ENCODE measurements around the gene TMEM185B.
"Not testable (repeated sequence)": the region's sequence is repeated elsewhere in the genome, so short reads cannot be mapped to it uniquely, and the experiment has no call there.

The TMEM185B gene

DNA sequence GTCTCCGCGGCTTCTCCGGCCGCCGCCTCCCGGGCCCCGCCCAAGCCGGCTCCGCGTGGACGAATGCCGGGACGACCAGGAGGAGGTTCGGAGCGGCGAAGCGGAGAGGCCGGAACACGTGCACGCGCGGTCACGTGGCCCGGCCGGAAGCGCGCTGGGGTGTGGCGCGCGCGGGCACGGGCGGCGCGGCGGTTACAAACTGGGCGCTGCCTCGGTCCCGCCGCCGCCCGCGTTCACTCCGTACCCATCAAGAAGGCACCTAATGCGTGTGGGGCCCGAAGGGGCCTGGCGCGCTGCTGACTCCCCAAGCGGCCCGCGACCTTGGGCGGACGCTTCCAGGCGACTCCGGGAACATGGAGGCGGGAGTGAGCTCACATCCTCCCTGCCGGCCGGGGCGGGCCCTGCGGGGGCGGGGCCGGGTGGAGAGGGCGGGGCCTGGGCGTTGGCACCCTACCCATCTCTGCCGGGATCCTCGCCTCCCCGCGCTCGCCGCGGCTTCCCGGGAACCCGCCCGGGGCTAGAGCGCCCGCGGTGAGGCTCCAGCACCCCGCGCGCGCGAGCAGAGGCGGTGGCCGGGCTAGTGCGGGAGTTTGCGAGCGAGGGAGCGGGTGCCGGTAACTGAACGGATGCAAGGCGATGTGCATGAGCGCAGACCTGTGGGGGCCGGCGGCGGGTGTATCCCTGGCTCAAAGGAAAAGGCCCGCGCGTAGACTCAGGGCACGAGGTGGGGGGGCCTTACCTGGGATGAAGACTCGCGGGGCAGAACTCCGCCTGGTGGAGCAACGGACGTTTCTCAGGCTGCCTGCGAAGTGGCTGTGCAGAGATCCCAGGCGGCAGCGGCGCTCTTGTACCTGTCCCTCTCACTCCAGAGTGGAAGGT, at the start of gene TMEM185B:
TSS of gene TMEM185B (minus strand) at position 367 of the 879 bp plus-strand sequence. CDS start 424 bp downstream, outside the sequence.
- DNase-seq: peak; percentile 93 to 98 (median 95)

DNA sequence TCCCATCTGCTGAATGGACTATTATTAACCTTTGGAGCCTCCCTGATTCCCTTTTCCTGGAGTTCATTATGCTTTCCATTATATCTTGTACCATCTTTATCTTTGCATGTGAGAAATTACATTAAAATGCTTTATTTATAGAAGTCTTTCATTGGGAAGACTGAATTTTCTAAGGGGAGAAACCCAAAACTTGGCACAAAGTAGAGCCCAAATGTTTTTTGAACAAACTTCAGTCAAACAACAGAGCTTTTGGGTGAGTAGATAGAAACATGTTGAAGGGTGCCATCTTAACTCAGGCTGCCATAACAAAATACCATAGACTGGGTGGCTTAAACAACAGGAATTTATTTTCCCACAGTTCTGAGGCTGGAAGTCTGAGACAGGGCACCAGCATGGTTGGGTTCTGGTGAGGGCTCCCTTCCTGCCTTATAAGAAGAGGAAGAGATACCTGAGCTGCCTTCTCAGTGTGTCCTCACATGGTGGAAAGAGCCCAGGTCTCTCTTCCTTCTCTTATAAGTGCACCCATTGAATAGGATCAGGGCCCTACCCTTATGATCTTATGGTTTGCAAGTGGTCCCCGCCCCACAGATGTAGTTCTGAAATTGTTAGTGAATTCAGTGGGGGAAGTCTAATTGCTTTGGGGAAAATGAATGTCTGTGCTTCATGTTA, 48.6 kb upstream of the TMEM185B start:
- DNase-seq: no peak

DNA sequence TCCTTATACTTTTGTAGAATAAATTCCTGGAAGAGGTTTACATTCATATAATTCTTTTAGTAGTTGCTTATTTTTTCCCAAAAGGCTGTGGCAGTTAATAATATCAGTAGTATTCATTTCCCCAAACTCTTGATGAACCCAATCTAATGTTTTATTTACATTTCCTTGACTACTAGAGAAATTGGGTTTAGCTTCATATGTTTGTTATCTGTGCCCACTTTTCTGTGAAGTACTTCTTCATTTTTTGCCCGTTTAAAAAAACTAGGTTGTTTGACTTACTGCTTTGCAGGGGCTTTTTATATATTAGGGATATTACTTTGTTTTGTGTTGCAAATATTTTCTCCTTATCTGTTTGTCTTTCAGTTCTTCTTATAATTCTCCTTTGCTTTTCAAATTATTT, 46.6 kb upstream of the TMEM185B start:
- no peak for DNase-seq

DNA sequence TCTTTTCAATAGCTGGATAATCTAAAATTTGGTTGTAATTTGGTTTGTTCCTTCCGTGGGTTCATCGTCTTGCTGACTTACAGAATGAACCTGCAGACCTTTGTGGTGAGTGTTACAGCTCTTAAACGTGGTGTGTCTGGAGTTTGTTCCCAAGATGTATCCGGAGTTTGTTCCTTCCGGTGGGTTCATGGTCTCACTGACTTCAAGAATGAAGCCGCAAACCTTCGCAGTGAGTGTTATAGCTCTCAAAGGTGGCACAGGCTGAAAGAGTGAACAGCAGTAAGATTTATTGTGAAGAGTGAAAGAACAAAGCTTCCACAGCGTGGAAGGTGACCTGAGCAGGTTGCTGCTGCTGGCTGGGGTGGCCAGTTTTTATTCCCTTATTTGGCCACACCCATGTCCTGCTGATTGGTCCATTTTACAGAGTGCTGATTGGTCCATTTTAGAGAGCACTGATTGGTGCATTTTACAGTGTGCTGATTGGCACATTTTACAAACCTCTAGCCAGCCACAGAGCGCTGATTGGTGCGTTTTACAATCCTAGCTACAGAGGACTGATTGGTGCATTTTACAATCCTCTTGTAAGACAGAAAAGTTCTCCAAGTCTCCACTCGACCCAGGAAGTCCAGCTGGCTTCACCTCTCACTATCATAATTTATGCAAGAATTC, 46.0 kb upstream of the TMEM185B start:
- no peak for DNase-seq

DNA sequence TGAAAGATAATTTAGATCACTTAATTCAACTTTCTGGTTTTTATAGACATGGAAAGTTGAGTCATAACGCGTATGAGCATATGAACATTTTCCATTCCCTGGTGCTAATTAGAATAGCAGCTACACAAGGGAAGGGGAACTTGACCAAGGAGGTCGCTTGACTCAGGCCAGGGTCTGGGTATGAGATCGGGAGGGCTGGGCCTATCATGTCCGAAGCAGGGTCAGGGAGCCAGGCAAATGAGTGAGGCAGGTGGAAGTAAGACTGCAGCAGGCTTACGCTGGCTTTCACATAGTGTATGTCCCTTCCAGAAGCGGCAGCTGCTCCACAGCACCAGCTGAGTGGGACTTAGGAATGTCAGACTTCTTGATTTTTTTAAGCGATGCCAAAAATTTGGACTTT, 44.1 kb upstream of the TMEM185B start:
- peak in 1 of 3 donors; percentile 34 for DNase-seq

DNA sequence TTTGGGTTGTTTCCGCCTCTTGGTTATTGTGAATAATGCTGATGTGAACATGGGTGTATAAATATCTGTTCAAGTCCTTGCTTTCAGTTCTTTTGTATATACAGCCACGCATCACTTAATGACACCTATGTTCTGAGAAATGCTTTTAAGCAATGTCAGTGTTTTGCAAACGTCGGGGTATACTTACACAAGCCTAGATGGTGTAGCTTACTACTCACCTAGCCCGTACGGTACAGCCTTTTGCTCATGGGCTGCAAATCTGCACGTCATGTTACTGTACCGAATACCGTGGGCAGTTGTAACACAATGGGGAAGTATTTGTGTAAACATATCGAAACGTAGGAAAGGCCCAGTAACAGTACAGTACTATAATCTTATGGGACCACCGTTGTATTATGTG, 41.8 kb upstream of the TMEM185B start:
- DNase-seq: peak; percentile 68 to 78 (median 69)

DNA sequence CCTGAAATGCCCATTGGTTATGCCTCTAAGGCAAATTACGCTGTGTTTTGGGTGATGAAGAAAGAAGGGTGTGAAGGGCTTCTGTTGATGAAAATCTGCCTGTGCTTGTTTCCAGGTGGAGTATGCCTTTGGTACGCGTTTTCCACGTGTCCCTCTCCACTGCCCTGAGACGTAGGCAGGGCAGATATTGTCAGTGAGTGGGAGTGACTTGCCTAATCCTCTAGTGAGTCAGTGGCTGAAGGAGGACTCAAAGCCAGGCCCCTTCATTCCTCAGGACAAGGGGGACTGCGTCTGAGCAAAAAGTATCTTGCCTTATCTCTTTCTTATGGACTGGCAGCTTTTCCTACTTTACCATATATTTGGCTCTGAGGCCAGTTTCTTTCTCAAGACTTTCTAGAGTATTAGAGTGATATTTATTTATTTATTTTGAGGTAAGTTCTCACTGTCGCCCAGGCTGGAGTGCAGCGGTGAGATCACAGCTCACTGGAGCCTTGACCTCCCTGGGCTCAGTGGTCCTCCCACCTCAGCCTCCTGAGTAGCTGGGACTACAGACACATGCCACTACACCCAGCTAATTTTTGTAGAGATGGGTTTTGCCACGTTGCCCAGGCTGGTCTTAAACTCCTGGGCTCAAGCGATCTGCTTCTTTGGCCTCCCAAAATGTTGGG, 39.7 kb upstream of the TMEM185B start:
- peak; percentile 67 to 75 (median 74) for DNase-seq

DNA sequence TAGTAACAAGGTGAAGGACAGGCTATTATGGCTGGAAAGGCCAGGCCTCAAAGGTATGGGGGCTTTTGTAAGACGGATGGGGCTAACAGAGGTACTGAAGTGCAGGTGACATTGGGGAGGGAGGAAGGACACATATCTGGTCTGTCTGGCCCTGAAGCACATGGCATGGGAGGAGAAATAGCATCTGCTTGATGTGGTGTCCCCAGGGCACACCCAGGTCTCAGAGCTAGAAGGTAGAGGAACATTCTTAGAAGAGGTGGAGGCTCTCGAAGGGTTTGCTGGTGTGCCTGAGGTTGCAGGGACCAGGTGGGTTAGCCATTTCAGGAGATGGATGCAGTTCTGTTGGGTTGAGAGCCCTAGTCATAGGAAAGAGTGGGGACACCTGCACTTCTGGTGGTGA, 39.0 kb upstream of the TMEM185B start:
- no peak for DNase-seq

DNA sequence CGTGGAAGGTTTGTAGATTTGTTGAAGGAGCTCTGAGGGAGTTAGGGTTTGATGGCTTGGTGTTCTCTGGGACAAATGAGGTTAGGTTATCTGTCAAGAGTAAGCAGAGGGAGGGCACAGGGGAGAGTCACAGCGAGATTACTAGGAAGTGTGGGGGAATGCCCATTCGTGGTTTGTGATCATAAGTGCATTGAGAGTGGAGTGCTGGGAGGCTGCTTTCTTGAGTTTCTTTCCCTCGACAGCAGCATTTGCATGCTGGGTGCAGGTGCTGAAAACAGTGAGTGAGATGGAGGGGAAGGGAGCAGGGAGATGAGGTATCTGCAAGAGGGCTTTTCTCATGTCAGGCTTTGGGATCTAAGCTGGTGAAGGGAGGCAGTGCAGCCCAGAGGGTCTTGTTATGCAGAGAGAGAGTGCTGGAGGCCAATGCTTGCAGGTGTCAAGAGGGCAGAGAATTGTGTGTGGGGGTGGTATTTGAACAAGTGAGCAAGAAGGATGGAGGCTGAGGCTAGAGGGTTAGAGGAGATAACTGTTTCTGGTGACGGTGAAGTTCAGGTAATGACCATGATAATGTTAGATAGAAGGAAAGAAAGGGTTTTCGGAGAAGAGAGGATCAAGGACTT, 38.3 kb upstream of the TMEM185B start:
- DNase-seq: peak in 1 of 3 donors; percentile 26

DNA sequence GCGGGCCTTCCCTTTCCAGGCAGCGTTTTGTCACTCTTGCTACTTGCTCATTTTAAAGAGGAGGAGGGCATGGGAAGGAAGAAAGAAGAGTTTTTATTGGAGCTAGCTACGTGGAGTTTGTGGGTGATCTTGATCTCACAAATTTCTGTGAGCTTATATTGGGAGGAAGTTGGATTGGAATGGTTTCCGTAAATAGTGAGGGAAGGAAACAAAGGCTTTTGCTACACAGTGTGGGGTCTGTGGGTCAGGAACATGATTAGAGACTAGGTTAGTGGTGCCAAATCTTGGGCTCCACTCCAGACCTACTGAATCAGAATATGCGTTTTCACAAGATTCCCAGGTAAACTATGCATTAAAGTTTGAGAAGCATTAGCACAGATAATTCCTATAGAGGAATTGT, 37.5 kb upstream of the TMEM185B start:
- no peak for DNase-seq

DNA sequence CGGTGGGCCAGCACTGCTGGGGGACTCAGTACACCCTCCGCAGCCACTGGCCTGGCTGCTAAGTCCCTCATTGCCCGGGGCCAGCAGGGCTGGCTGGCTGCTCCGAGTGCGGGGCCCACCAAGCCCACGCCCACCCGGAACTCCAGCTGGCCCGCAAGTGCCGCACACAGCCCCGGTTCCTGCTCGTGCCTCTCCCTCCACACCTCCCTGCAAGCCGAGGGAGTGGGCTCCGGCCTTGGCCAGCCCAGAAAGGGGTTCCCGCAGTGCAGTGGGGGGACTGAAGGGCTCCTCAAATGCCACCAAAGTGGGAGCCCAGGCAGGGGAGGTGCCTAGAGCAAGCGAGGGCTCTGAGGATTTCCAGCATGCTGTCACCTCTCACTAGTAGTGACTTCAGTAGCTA, 36.7 kb upstream of the TMEM185B start:
- not testable (repeated sequence) for DNase-seq

DNA sequence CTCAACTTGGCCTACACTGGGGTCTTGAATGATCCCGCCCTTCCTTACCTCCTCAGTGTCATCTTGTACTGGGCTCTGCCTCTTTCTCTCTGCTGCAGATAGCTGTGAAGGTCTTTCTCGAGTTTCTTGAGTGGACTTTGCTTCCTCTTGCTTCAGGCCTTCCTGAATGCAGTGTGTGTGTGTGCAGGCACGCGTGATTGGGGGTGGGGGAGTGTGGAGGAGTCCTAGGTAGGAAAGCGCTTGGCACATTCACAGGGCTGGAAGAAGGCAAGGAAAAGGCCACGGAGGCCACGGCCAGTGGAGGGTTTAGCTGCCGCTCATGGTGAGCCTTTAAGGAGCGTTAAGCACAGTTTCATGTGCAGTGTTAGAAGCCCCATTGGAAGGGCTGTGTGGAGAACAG, 35.0 kb upstream of the TMEM185B start:
- DNase-seq: no peak

DNA sequence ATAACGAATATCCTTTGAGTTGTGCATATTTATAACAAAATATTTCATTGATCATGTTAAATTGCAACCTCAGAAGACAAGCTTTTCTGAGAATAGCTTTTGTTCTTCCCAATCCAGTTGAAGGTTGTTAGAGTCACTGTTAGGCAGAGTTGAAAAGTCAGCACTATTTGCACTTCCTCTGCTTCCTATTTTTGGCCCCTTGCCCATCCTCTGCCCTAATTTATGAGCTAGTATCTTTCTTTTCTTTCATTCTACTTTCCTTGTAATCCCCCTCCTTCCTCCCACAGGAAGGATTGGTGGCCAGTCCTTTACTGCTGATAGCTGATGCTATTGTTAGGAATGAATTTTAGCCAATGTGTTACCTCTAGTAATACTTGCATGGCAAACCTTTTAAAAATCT, 34.3 kb upstream of the TMEM185B start:
- DNase-seq: peak; percentile 55 to 63 (median 62)

DNA sequence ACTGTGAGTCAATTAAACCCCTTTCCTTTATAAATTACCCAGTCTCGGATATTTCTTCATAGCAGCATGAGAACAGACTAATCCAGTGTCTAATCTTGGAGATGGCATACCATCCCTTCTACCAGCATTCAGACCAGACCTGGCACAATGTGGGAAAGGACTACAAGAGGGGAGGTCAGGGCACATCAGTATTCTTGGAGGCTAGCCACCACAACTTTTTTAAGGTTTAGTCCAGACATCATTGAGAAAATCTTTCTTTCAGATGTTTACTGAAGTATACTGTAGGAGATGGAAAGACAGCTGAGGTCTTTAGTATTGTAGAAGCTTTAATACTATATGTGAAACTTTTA, 33.4 kb upstream of the TMEM185B start:
- DNase-seq: no peak

DNA sequence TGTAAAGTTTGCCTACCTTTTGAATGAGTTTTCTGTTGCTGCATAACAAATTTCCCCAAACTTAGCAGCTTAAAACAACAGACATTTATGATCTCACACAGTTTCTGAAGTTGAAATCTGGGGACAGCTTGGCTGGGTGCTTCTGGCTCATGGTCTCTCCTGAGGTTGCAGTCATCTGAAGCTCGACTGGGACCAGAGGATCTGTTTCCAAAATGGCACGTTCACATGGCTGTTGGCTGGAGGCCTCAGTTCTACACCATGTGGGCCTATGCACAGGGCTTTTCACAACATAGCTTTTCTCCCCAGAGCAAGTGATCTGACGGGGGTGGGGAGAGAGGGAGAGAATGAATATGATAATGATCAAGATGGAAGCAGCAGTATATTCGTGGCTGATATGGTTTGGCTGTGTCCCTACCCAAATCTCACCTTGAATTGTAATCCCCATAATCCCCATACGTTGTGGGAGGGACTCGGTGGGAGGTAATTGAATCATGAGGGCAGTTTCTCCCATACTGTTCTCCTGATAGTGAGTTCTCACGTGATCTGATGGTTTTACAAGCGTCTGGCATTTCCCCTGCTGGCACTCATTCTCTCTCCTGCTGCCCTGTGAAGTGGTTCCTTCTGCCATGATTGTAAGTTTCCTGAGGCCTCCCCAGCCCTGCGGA, 32.9 kb upstream of the TMEM185B start:
- peak in 1 of 3 donors; percentile 52 for DNase-seq

DNA sequence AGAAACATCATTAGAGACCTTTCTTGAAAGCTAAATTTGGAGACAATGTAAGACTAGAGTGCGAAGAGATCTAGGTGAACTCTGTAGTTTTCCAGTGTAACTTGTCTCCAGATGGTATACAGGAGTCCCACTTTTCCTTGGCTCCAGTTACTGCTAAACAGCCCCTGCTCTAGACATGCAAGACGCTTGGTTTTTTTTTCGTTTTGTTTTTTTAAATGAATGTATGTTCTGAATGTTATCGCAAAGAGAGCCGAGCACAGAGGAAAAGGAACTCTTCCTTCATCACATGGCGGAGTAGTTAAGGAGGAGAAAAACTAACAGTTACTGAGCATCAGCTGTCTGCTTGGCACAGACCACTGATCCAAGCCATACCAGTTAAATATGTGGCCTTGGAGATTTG, 31.9 kb upstream of the TMEM185B start:
- no peak for DNase-seq

DNA sequence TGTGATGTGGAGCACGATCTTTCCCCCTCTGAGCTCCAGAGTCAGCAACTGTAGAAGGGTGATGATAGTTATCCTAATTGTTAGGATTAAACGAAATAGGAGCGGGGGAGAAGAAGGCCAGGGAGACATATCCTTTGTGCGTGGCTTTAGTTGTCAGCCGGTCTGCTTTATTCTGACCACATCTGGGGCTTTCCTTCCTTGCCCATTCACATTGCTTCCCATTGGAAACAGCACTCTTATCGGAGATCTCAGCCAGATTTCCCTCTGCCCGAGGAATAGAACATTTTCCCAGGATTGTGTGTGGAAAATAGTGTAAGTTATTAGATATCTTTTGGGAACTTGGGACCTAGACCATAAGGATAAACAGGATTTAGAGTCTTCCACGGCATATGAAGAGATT, 31.0 kb upstream of the TMEM185B start:
- DNase-seq: peak in 2 of 3 donors; percentile 35 to 50

DNA sequence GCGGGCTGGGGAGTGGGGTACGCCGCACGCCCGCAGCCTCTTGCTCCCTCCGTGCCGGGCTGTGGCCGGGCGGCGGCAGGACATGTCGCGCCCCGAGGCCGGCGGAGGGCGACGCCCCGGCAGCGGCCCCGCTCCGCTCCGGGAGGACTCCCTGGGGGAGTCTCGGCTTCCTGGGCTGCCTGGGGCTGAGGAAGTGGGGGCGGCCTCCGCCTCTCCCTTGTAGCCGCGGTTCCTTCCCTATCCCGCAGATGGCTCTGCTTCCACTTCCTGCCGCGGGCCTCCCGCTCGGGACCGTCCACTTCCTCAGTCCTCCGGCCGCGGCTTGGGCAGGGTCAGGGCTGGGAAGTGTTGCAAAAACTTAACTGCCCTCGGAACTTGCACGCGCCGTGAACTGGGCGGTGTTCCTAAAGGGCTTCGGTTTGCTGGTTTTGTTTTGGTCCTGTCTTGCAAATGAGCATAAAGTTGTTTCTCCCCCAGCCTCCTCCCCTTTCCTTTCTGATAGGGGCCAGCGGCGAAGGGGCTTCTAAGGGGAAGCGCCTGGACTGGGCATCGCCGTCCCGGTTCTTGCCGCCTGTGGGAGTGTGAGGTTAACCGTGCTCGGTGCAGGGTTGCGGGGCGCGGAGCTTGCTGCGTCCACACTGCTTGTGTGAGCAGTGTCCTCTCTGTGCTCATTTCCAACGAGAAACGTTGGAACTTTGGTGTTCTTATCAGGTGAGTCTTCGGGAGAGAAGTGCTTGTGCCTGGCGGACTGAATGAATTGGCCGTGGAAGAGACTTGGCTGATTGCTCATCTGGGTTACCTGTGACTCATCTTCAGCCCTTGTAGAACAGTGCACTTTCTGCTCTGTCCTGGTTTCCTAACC, 30.1 kb upstream of the TMEM185B start:
- DNase-seq: peak; percentile 93 to 95 (median 94)

DNA sequence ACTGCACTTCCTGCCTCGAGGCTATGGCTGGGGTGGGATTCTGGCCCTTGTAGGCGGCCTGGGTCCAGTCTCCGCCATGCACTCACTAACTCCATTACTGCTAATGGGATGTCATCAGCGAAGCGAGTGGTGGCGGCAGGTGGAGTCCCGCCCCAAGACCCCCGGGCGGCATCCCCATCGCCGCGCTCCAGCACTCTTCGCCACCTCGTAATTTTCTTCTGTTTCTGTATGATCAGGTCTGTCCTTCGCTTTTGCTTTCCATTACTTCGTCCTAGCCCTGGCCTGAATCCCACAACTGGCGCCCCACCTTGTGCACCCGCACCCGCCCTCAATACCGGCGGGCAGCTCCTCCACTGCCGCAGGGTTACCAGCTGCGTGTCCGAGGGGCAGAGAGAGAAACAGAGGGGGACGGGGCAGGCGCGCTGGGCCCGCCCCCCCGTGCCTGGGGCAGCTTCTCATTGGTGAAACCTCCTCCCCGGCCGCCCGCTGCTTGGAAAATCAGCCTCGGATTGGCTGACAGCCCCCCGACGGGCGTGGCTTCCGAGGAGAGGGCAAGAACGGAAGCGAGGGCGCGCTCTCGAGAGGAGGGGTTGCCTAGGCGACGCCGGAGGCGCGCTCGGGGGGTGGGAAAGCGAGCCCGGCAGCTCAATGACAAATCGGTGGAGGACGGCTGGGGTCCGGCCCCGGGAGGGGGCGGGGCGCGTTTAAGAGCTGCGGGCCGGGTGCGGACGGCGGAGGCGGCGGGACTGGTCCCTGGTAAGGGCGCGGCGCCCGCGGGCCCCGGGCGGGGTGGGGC, 29.2 kb upstream of the TMEM185B start, which contains the start of gene RALB:
TSS of gene RALB (plus strand) at position 628 of the 796 bp plus-strand sequence. CDS start 25,813 bp downstream, outside the sequence.
- DNase-seq: peak; percentile 99 to 100 (median 100)

DNA sequence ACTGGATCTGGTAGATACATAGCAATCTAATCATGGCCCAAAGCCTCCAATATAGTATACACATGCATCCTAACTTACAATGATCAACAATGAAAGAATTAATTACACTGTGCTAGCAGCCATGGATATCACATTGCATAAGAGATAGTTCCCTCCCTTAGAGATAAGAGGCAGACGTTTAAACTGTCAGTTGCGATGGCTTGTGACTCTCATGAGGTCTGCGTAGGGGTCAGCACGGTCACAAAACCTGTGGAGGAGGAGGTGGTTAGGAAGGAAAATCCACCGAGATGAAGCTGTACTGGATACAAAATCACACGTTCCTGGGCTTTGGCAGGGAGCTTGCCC, 28.7 kb upstream of the TMEM185B start:
- peak in 2 of 3 donors; percentile 34 to 59 for DNase-seq

Data from suppressor macrophage treated with lipopolysaccharide for 1 hour (primary cell).